MCF 10A (cell line): ENCODE results near the gene TPM4. TPM values are rescaled to one million over a fixed set of nuclear protein-coding genes. Genes with fewer than 3 reads are reported as not detected.

Experiments
- BruUV-seq: library from RNA; stranded (reverse); fragments of 400-500 nt; replicated peaks from 2 replicates; lab custom pipeline; 2021; lab: Mats Ljungman, UMichigan
- CTCF ChIA-PET: fragments of 300-600 bp; sonication (Branson Sonifier 250); formaldehyde crosslinking; extraction: SDS; loops from one replicate; lab custom pipeline; 2021; ENCODE audit warnings: antibody characterized with exemption, inconsistent platforms; lab: Yijun Ruan, JAX
- POLR2A ChIA-PET: fragments of 300-600, 350-650 bp; sonication (Branson Sonifier 250); formaldehyde crosslinking; extraction: SDS; loops from one replicate; lab custom pipeline; 2020; ENCODE audit warnings: antibody characterized with exemption, inconsistent platforms; lab: Yijun Ruan, JAX
- DNase-seq: peaks from one replicate; pipeline ENCODE4 v3.0.0-alpha.2; 2018; ENCODE audit not compliant: unreplicated experiment
- H3K27ac Mint-ChIP-seq: one replicate; pipeline ENCODE4 v1.8.0; 2022; ENCODE audit warnings: mild to moderate bottlenecking, low read depth, mixed read lengths; ENCODE audit not compliant: unreplicated experiment
- H3K27me3 Mint-ChIP-seq: one replicate; pipeline ENCODE4 v1.8.0; 2022; ENCODE audit warnings: mixed read lengths; ENCODE audit not compliant: insufficient read depth, unreplicated experiment
- H3K36me3 Mint-ChIP-seq: one replicate; pipeline ENCODE4 v1.8.0; 2022; ENCODE audit warnings: mild to moderate bottlenecking, moderate library complexity, mixed read lengths; ENCODE audit not compliant: insufficient read depth, unreplicated experiment
- H3K4me1 Mint-ChIP-seq: one replicate; pipeline ENCODE4 v1.8.0; 2022; ENCODE audit warnings: mixed read lengths; ENCODE audit not compliant: insufficient read depth, unreplicated experiment
- H3K4me3 Mint-ChIP-seq: one replicate; pipeline ENCODE4 v1.8.0; 2022; ENCODE audit warnings: mild to moderate bottlenecking, moderate library complexity, mixed read lengths; ENCODE audit not compliant: unreplicated experiment
- H3K9me3 Mint-ChIP-seq: one replicate; pipeline ENCODE4 v1.8.0; 2022; ENCODE audit warnings: mixed read lengths; ENCODE audit not compliant: unreplicated experiment
- CTCF ChIP-seq: fragments of 200-600 bp; IDR thresholded peaks from one replicate; pipeline ENCODE4 v1.8.0; 2022; ENCODE audit warnings: antibody characterized with exemption, mild to moderate bottlenecking; ENCODE audit not compliant: unreplicated experiment
- intact Hi-C: fragments of 100-400 bp; cut with micrococcal nuclease; formaldehyde crosslinking; loops from 2 replicates; pipeline ENCODE4 v1.14.1; 2022
- total RNA-seq: library from RNA; stranded (reverse); gene quantifications from 2 replicates; pipeline ENCODE4 v1.2.3, GENCODE V29; 2022

TPM4 gene
- total RNA-seq, 1 experiment from 2014 or later: 355 TPM

GRCh38 chr19:16036397-16036925 lies 39.8 kb upstream of the TPM4 start:
- Mint-ChIP-seq H3K9me3 (no peaks in the 10 kb centered on the region), H3K4me1 (no peaks in the 10 kb centered on the region), H3K27ac (no peak overlapping the region), H3K27me3 (no peaks in the 10 kb centered on the region), H3K4me3 (no peak overlapping the region), H3K36me3 (no peaks in the 10 kb centered on the region)
- BruUV-seq: no TSS peak
- DNase-seq: no peak
- intact Hi-C loops: no loop called here
- POLR2A ChIA-PET: no interaction called here
- CTCF ChIA-PET: no interaction called here
- no peak for TF ChIP-seq CTCF

- H3K36me3 Mint-ChIP-seq: no peaks in the 10 kb centered on the region
- ChIA-PET CTCF (no interaction called here), POLR2A (no interaction called here)
- no peak for TF ChIP-seq CTCF
- intact Hi-C loops: no loop called here
- H3K27ac Mint-ChIP-seq: no peak overlapping the region
- H3K4me3 Mint-ChIP-seq: no peak overlapping the region
- H3K4me1 Mint-ChIP-seq: no peaks in the 10 kb centered on the region
- H3K27me3 Mint-ChIP-seq: no peaks in the 10 kb centered on the region
- DNase-seq: no peak
- BruUV-seq: no TSS peak
- H3K9me3 Mint-ChIP-seq: no peaks in the 10 kb centered on the region
Observed at GRCh38 chr19:16036941-16037340, 39.4 kb upstream of the TPM4 start.

- no peak overlapping the region for H3K27ac Mint-ChIP-seq
- no peak for DNase-seq
- TF ChIP-seq CTCF: no peak
- H3K4me3 Mint-ChIP-seq: no peak overlapping the region
- intact Hi-C loops: no loop called here
- no TSS peak for BruUV-seq
- H3K27me3 Mint-ChIP-seq: no peaks in the 10 kb centered on the region
- no peaks in the 10 kb centered on the region for H3K4me1 Mint-ChIP-seq
- POLR2A ChIA-PET: no interaction called here
- no peaks in the 10 kb centered on the region for H3K9me3 Mint-ChIP-seq
- CTCF ChIA-PET: no interaction called here
- H3K36me3 Mint-ChIP-seq: no peaks in the 10 kb centered on the region
Observed at GRCh38 chr19:16037424-16038195, 38.7 kb upstream of the TPM4 start.

- ChIA-PET POLR2A (no interaction called here), CTCF (no interaction called here)
- no peaks in the 10 kb centered on the region for H3K9me3 Mint-ChIP-seq
- BruUV-seq: no TSS peak
- no peak overlapping the region for H3K27ac Mint-ChIP-seq
- no peak overlapping the region for H3K4me3 Mint-ChIP-seq
- no peak for DNase-seq
- intact Hi-C loops: no loop called here
- no peaks in the 10 kb centered on the region for H3K4me1 Mint-ChIP-seq
- no peaks in the 10 kb centered on the region for H3K36me3 Mint-ChIP-seq
- TF ChIP-seq CTCF: no peak
- no peaks in the 10 kb centered on the region for H3K27me3 Mint-ChIP-seq
Observed at GRCh38 chr19:16038196-16038695, 38.0 kb upstream of the TPM4 start.
